Endothelial cell of umbilical vein (primary cell): ENCODE data around the gene CCDC124. TPM values are rescaled to one million over a fixed set of nuclear protein-coding genes. Genes with fewer than 3 reads are reported as not detected.

Experiments used
- BruUV-seq: library from RNA; stranded (reverse); fragments of 400-500 nt; replicated peaks from 2 replicates; lab custom pipeline; 2021; lab: Mats Ljungman, UMichigan
- CTCF ChIA-PET: fragments of 300-600, 350-600 bp; sonication (Branson Sonifier 250); formaldehyde crosslinking; loops from one replicate; lab custom pipeline; 2021; ENCODE audit warnings: antibody characterized with exemption, inconsistent platforms; lab: Charles Lee
- POLR2A ChIA-PET: fragments of 300-600, 350-600 bp; sonication (Branson Sonifier 250); formaldehyde crosslinking; loops from one replicate; lab custom pipeline; 2021; ENCODE audit warnings: antibody characterized with exemption, inconsistent platforms; lab: Charles Lee
- DNase-seq: peaks from one replicate; pipeline ENCODE4 v3.0.0-alpha.2; 2011; ENCODE audit warnings: low read depth, low spot score
- FAIRE-seq: peaks from 2 replicates; lab custom pipeline; 2011; peaks lifted over from hg19 to GRCh38; lab: Jason Lieb, UNC
- H2AFZ ChIP-seq: 2 replicates; pipeline ENCODE4 v1.6.0; 2012; ENCODE audit warnings: low read depth, low read length, control low read depth, inconsistent platforms
- H3K27ac ChIP-seq: 2 replicates; pipeline ENCODE4 v1.5.1; 2011; ENCODE audit warnings: low read depth, mild to moderate bottlenecking, control low read depth, low read length, moderate library complexity; ENCODE audit not compliant: insufficient read depth
- H3K27me3 ChIP-seq, 2 experiments: 2 replicates each; pipeline versions ENCODE4 v1.6.0 to v1.6.1; 2011; ENCODE audit warnings: low read length in 2 of 2, mixed read lengths in 1 of 2; ENCODE audit not compliant: control insufficient read depth in 2 of 2, insufficient read depth in 2 of 2
- H3K36me3 ChIP-seq, 2 experiments: 2 replicates in 1 of 2; 3 replicates in 1 of 2; pipeline ENCODE4 v1.5.1; 2011; ENCODE audit warnings: low read length in 2 of 2, mild to moderate bottlenecking in 1 of 2, moderate library complexity in 1 of 2; ENCODE audit not compliant: control insufficient read depth in 2 of 2, insufficient read depth in 2 of 2; ENCODE audit errors: extremely low read depth in 1 of 2
- H3K4me1 ChIP-seq: 3 replicates; pipeline ENCODE4 v1.5.1; 2011; ENCODE audit warnings: mild to moderate bottlenecking, low read length; ENCODE audit not compliant: control insufficient read depth, insufficient read depth; ENCODE audit errors: extremely low read depth
- H3K4me2 ChIP-seq: 2 replicates; pipeline ENCODE4 v1.6.1; 2011; ENCODE audit warnings: low read length, control low read depth, mixed read lengths; ENCODE audit not compliant: insufficient read depth
- H3K4me3 ChIP-seq, 3 experiments: fragments of 200-600 bp in 1 of 3; sonication (generic), shearing (Covaris generic) in 1 of 3; replicated peaks in 1 of 3; 2 replicates each; pipeline ENCODE4 v1.5.1; 2011 to 2016; ENCODE audit warnings: control low read depth in 3 of 3, low read length in 3 of 3, mild to moderate bottlenecking in 2 of 3, inconsistent platforms in 1 of 3, low read depth in 1 of 3, moderate library complexity in 1 of 3; ENCODE audit not compliant: insufficient read depth in 1 of 3
- H3K79me2 ChIP-seq: 2 replicates; pipeline ENCODE4 v1.6.0; 2012; ENCODE audit warnings: low read length, inconsistent platforms; ENCODE audit not compliant: control insufficient read depth, insufficient read depth
- H3K9ac ChIP-seq: replicated peaks from 2 replicates; pipeline ENCODE3; 2011; ENCODE audit warnings: low read length, control low read depth; ENCODE audit not compliant: insufficient read depth; ENCODE audit errors: extremely low read depth
- H3K9me1 ChIP-seq: replicated peaks from 3 replicates; pipeline ENCODE4 v1.6.0; 2011; ENCODE audit warnings: mild to moderate bottlenecking, low read length; ENCODE audit not compliant: control insufficient read depth, insufficient read depth; ENCODE audit errors: extremely low read depth
- H3K9me3 ChIP-seq: replicated peaks from 2 replicates; pipeline ENCODE4 v1.5.1; 2012; ENCODE audit warnings: low read length, inconsistent platforms; ENCODE audit not compliant: control insufficient read depth, insufficient read depth
- H4K20me1 ChIP-seq: replicated peaks from 2 replicates; pipeline ENCODE3; 2011; ENCODE audit warnings: mild to moderate bottlenecking, low read length; ENCODE audit not compliant: control insufficient read depth, insufficient read depth; ENCODE audit errors: extremely low read depth
- dilution Hi-C: fragments of 300-500 bp; cut with MboI; formaldehyde crosslinking; loops from one replicate; pipeline ENCODE4 v1.15.0; 2019; ENCODE audit warnings: low sequenced_read_pairs; ENCODE audit not compliant: extremely low pct_ligation_motif_present
- intact Hi-C: fragments of 100-400 bp; cut with micrococcal nuclease; formaldehyde crosslinking; loops from one replicate; pipeline ENCODE4 v1.10.0; 2022
- polyA plus RNA-seq, 4 experiments: library from polyadenylated mRNA; depleted of rRNA in 3 of 4; stranded (reverse) in 3 of 4; unstranded in 1 of 4; fragments of >200 nt; gene quantifications; 2 replicates each; pipeline versions ENCODE4 v1.2.1 to v1.2.3, GENCODE V29; 2011 to 2012; ENCODE audit warnings: missing spikeins in 1 of 4
- total RNA-seq: library from RNA; stranded (reverse); gene quantifications from 2 replicates; pipeline ENCODE4 v1.2.3, GENCODE V29; 2021
- TF ChIP-seq, protein P1 (sequence below): IDR thresholded peaks from 2 replicates; pipeline ENCODE4 v1.6.1; 2011; ENCODE audit not compliant: insufficient read depth, insufficient read length
- TF ChIP-seq, protein P2 (sequence below), 2 donors: IDR thresholded peaks; 1 replicate in 1 of 2; 2 replicates in 1 of 2; pipeline ENCODE4 v1.5.1; 2011; ENCODE audit warnings: low read length in 2 of 2, mild to moderate bottlenecking in 2 of 2, moderate library complexity in 2 of 2, control low read depth in 1 of 2, inconsistent platforms in 1 of 2, low read depth in 1 of 2; ENCODE audit not compliant: insufficient read depth in 1 of 2; ENCODE audit errors: extremely low read depth in 1 of 2

The CCDC124 gene
- total and polyA plus RNA-seq, 2 donors (not counting 3 experiments of a cell fraction or from before 2014, with no cell fraction given) = 101 to 115 TPM

DNA sequence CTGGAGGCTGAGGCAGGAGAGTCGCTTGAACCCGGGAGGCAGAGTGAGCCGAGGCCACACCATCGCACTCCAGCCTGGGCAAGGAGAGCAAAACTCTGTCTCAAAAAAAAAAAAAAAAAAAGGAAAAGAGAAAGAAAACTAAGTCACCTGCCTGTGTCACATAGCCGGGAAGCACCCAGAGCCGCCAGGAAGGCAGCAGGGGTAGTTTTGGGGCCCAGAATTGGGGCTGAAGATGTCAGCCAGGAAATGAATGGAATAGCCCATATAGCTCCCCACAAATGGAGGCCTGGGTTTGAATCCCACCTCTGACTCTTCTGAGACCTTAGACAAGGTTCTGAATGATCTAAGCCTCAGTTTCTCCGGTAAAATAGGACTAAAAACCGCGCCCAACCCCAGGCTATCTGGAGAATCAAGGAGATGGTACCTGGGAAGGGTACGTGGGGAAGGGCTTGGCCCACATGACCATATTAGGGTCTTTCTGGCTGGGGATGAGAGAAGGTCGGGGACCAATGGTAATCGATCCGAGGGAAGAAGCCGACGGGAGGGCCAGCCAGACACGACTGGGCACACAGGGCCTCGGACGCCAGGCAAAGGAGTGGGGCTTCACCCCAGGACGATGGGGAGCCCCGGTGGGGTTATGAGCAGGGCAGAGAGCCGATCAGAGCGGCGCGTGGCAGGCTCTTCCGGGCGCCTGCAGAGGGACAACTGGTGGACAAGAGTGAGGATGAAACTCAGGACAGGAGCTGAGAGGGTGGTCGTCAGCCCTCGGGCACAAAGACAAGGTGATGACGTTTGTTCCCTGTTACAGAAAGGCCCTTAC lies 14.4 kb downstream of the CCDC124 start:
- no peak overlapping the region for H3K27ac ChIP-seq
- no peak for FAIRE-seq
- dilution Hi-C loops = no loop called here

More for the DNA sequence above, 14.4 kb downstream of the CCDC124 start:
- Histone ChIP-seq H2AFZ (peak overlapping the region; percentile 97), H3K9me3 (no peaks in the 10 kb centered on the region), H3K4me1 (peaks cover 8% of the 10 kb centered on the region), H3K79me2 (no peaks in the 10 kb centered on the region), H3K27me3 (peaks cover 31 to 32% of the 10 kb centered on the region in 2 experiments), H3K9ac (no peak overlapping the region), H3K4me3 (peak overlapping the region; percentile 42 to 51 (median 47)), H3K4me2 (peak overlapping the region; percentile 73), H3K9me1 (no peaks in the 10 kb centered on the region), H3K36me3 (peaks cover 0 to 7% of the 10 kb centered on the region in 2 experiments), H4K20me1 (no peaks in the 10 kb centered on the region)
- DNase-seq = no peak
- CTCF ChIA-PET = interaction anchor here (0.6 to 2.8 kb wide), 10 partner anchors 9 to 88 kb away, joined by 3 to 25 read pairs (median 6); partner anchors contain the start of genes CCDC124 and RPL18A
- intact Hi-C loops = loop anchor here (1.0 to 2.0 kb wide), 2 partner anchors 14 to 50 kb away; partner anchors contain the start of gene CCDC124
- no TSS peak for BruUV-seq
- TF ChIP-seq, protein P1, sequence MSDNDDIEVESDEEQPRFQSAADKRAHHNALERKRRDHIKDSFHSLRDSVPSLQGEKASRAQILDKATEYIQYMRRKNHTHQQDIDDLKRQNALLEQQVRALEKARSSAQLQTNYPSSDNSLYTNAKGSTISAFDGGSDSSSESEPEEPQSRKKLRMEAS = no peak
- TF ChIP-seq, protein P2, sequence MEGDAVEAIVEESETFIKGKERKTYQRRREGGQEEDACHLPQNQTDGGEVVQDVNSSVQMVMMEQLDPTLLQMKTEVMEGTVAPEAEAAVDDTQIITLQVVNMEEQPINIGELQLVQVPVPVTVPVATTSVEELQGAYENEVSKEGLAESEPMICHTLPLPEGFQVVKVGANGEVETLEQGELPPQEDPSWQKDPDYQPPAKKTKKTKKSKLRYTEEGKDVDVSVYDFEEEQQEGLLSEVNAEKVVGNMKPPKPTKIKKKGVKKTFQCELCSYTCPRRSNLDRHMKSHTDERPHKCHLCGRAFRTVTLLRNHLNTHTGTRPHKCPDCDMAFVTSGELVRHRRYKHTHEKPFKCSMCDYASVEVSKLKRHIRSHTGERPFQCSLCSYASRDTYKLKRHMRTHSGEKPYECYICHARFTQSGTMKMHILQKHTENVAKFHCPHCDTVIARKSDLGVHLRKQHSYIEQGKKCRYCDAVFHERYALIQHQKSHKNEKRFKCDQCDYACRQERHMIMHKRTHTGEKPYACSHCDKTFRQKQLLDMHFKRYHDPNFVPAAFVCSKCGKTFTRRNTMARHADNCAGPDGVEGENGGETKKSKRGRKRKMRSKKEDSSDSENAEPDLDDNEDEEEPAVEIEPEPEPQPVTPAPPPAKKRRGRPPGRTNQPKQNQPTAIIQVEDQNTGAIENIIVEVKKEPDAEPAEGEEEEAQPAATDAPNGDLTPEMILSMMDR (IDR thresholded peaks at IDR 0.05; ENCODE audit: extremely low read depth in 1 of 2, insufficient read depth in 1 of 2, low read depth in 1 of 2, low read length in 2 of 2) = peak in 1 of 2 donors; percentile 5
- POLR2A ChIA-PET = interaction anchor here (0.5 to 0.6 kb wide), 2 partner anchors 61 to 79 kb away, joined by 3 to 5 read pairs; partner anchors contain the start of gene ARRDC2
